NT2/D1 (cell line): Measurements from ENCODE around the gene FSTL4.

Source experiments
- DNase-seq: peaks from one replicate; pipeline ENCODE4 v3.0.0-alpha.2; 2011; ENCODE audit warnings: low read depth, low spot score
- H3K27me3 ChIP-seq: 2 replicates; pipeline ENCODE4 v1.6.0; 2011; ENCODE audit warnings: mild to moderate bottlenecking; ENCODE audit not compliant: insufficient read length, insufficient read depth
- H3K36me3 ChIP-seq: 2 replicates; pipeline ENCODE4 v1.6.1; 2011; ENCODE audit warnings: mild to moderate bottlenecking, low read length, mixed read lengths; ENCODE audit not compliant: insufficient read depth, insufficient read length
- H3K4me1 ChIP-seq: 2 replicates; pipeline ENCODE4 v1.5.1; 2011; ENCODE audit not compliant: insufficient read depth, insufficient read length
- H3K4me3 ChIP-seq: 2 replicates; pipeline ENCODE4 v1.5.1; 2011; ENCODE audit warnings: low read depth; ENCODE audit not compliant: insufficient read length
- H3K9ac ChIP-seq: 2 replicates; pipeline ENCODE4 v1.6.0; 2011; ENCODE audit warnings: low read depth; ENCODE audit not compliant: insufficient read length
- H3K9me3 ChIP-seq: 2 replicates; pipeline ENCODE4 v1.5.1; 2011; ENCODE audit warnings: mild to moderate bottlenecking, low read length; ENCODE audit not compliant: insufficient read depth
- SUZ12 ChIP-seq: IDR thresholded peaks from 2 replicates; pipeline ENCODE4 v1.6.1; 2011; ENCODE audit not compliant: insufficient read length, insufficient read depth; ENCODE audit errors: extremely low read depth
- YY1 ChIP-seq: IDR thresholded peaks from 2 replicates; pipeline ENCODE4 v1.6.1; 2011; ENCODE audit not compliant: insufficient read length, insufficient read depth
- ZNF274 ChIP-seq: IDR thresholded peaks from 2 replicates; pipeline ENCODE4 v1.6.1; 2011; ENCODE audit warnings: mild to moderate bottlenecking, low read depth, low read length

FSTL4 gene

DNA sequence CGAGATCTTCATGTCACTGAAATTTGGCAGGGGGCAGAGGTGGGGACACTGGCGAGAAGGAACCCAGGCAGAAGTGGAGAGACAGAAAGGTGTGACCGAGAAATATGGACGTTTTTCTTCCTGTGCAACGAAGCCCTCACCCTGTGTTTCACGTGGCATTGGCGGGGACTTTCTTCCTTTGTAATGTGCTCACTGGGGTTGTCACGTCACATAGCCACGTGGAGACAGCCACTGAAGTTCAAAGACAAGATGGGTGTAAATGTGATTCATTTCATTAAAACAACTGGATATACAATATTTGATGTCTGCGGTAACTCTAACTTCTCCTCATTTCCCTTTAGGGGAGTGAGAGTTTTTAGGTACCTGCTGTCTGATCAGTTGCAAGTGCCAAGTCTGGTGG is 225.7 kb downstream of the FSTL4 start:
- H3K9me3 ChIP-seq: no peaks in the 10 kb centered on the region
- TF ChIP-seq SUZ12: no peak
- no peak for TF ChIP-seq YY1
- no peak for TF ChIP-seq ZNF274

GRCh38 chr5:133385346-133385745 is 227.0 kb downstream of the FSTL4 start:
- no peaks in the 10 kb centered on the region for H3K36me3 ChIP-seq
- H3K9me3 ChIP-seq: no peaks in the 10 kb centered on the region
- peaks cover 5% of the 10 kb centered on the region for H3K4me1 ChIP-seq
- H3K27me3 ChIP-seq: no peaks in the 10 kb centered on the region
- no peak for DNase-seq
- no peak overlapping the region for H3K9ac ChIP-seq
- no peak for TF ChIP-seq ZNF274
- no peak for TF ChIP-seq SUZ12
- TF ChIP-seq YY1: no peak
- H3K4me3 ChIP-seq: no peak overlapping the region

More for the DNA sequence above, 225.7 kb downstream of the FSTL4 start:
- Histone ChIP-seq H3K36me3 (no peaks in the 10 kb centered on the region), H3K27me3 (no peaks in the 10 kb centered on the region), H3K4me1 (peaks cover 5% of the 10 kb centered on the region), H3K4me3 (no peak overlapping the region), H3K9ac (no peak overlapping the region)
- DNase-seq: no peak

DNA sequence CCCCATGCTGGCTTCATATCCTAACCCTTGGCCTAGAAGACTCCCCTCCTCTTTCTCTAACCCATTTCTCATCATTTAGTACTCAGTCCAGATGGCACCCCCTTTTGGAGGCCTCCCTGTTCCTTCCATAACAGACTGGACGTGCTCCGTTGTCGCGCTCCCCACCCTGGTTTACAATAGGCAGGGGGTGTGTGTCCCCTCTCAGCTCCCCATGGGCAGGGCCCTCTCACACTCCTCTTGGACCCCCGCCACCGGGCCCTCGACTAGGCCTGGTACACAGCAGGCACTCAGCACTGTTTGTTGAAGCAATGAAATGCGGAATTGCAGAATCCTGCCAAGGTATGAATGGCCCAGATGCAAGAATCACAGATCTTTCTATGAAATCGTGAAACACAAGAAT is 227.4 kb downstream of the FSTL4 start:
- no peak overlapping the region for H3K4me3 ChIP-seq
- no peak for DNase-seq
- TF ChIP-seq YY1 (no peak), ZNF274 (no peak), SUZ12 (no peak)
- no peaks in the 10 kb centered on the region for H3K36me3 ChIP-seq
- H3K4me1 ChIP-seq: peaks cover 5% of the 10 kb centered on the region
- H3K27me3 ChIP-seq: no peaks in the 10 kb centered on the region
- no peaks in the 10 kb centered on the region for H3K9me3 ChIP-seq
- H3K9ac ChIP-seq: no peak overlapping the region

- Histone ChIP-seq H3K4me1 (peaks cover 5% of the 10 kb centered on the region), H3K9me3 (no peaks in the 10 kb centered on the region), H3K27me3 (no peaks in the 10 kb centered on the region), H3K36me3 (no peaks in the 10 kb centered on the region), H3K9ac (peak overlapping the region; percentile 17), H3K4me3 (no peak overlapping the region)
- no peak for DNase-seq
- TF ChIP-seq YY1 (no peak), SUZ12 (no peak), ZNF274 (no peak)
Observed at GRCh38 chr5:133384120-133384855, 228.1 kb downstream of the FSTL4 start.

DNA sequence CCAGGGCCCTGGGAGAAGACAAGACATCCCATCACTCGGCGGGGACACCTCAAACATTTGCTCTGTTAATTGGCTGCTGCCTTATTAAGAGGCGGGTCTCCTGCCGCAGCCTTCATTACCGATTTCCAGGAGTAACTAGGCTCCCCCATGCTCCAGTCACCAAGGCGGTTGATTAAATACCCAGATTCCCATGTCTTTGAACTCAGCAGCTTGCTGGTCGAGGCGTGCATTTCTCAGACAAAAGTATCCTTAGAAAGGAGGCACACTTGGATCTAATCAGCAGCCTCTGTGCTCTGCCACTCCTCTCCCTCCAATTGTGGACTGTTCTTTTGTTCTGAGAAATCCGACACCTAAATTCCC is 228.8 kb downstream of the FSTL4 start:
- TF ChIP-seq YY1 (no peak), SUZ12 (no peak), ZNF274 (no peak)
- Histone ChIP-seq H3K4me3 (no peak overlapping the region), H3K9me3 (peaks cover 4% of the 10 kb centered on the region)

DNA sequence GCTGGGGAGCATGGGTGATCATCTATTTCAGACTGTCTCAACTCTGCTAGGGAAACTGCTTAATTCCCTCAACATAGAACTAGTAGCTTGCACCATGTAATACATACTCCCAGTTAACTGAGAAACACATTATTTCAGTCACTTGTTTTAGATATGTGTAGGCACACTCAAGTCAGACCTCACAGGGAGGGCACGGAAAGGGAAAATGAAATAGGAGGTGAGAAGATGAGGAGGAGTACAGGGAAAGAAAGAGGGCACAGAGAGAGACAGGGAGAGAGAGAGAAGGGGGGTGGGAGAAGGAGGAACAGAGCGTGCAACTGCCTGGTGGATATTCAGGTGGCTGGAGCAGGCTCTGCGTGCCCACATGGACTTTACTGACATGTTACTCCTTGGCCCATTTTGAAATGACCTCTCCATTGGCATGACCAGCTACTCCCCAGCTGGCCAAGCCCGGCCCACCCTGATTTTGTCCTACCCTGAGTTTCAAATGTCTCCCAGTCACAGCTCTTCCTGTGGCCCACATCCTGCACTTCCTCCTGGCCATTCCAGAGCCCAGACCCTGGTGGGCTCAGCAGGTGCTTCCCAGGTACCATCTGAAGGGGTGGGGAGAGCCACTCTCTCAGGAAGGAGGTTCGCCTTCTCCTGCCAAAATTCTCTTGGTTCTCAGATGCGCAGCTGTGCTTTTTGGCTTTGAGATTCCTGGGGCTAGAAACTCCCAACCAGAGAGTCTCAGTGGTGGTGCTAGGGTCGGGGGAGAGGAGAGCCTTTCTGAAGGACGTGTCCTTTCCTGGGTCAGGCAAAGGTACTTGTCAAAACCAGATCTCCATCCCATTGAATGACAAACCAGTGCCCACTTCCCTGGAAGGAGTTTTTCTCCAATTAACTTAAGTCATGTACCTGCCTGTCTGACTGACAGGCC is 229.4 kb downstream of the FSTL4 start:
- TF ChIP-seq ZNF274 (no peak), SUZ12 (no peak), YY1 (no peak)
- H3K36me3 ChIP-seq: no peaks in the 10 kb centered on the region
- no peak overlapping the region for H3K9ac ChIP-seq
- peaks cover 9% of the 10 kb centered on the region for H3K9me3 ChIP-seq
- H3K4me1 ChIP-seq: peaks cover 5% of the 10 kb centered on the region
- H3K4me3 ChIP-seq: no peak overlapping the region
- H3K27me3 ChIP-seq: no peaks in the 10 kb centered on the region
- DNase-seq: no peak

More for the DNA sequence above, 228.8 kb downstream of the FSTL4 start:
- Histone ChIP-seq H3K9ac (no peak overlapping the region), H3K27me3 (no peaks in the 10 kb centered on the region), H3K4me1 (peaks cover 5% of the 10 kb centered on the region), H3K36me3 (no peaks in the 10 kb centered on the region)
- DNase-seq: no peak

DNA sequence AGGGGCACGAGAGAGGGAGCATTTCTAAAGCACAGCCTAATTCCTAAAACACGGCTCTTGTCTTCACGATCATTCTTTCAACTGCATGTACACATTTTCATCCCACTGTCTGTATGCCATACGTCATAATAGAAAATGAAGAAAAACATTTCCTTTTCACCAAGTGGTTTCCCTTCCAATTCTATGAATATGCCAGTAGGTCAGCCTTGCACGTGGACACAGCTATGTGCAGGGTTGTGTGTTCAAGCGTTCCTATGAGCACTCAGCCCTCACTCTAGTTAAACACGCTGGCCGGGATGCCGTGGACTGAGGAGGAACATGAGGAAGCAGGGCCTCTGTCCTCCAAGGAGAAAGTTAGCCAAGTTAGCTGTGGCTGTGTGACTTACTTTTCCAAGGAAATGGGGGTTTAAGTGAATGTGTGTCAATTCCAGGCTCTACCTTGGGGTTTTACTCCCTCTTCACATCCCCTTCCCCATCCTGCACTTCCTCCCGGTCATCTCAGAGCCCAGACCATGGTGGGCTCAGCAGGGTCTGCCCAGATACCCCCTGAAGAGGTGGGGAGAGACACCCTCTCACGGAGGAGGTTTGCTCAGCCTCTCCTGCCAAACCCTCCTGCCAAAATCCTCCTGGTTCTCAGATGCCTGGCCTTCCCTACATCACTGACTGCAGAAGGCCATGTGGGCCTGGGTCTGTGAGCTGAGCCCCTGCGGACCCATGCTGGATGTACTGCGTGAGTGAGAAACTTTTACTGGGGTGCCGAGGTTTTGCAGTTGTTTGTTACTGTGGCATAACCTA is 230.6 kb downstream of the FSTL4 start:
- H3K9ac ChIP-seq: no peak overlapping the region
- TF ChIP-seq SUZ12 (no peak), ZNF274 (no peak), YY1 (no peak)
- H3K4me3 ChIP-seq: no peak overlapping the region
- DNase-seq: no peak
- peaks cover 5% of the 10 kb centered on the region for H3K4me1 ChIP-seq
- peaks cover 21% of the 10 kb centered on the region for H3K9me3 ChIP-seq
- no peaks in the 10 kb centered on the region for H3K36me3 ChIP-seq
- no peaks in the 10 kb centered on the region for H3K27me3 ChIP-seq
